Measurements from ENCODE around the gene CTTNBP2.

Gene CTTNBP2

GRCh38 chr7:117816727-117817126 is 56.5 kb downstream of the CTTNBP2 start:
- no peak for DNase-seq

GRCh38 chr7:117811696-117812095 is 61.5 kb downstream of the CTTNBP2 start:
- DNase-seq: no peak

DNA sequence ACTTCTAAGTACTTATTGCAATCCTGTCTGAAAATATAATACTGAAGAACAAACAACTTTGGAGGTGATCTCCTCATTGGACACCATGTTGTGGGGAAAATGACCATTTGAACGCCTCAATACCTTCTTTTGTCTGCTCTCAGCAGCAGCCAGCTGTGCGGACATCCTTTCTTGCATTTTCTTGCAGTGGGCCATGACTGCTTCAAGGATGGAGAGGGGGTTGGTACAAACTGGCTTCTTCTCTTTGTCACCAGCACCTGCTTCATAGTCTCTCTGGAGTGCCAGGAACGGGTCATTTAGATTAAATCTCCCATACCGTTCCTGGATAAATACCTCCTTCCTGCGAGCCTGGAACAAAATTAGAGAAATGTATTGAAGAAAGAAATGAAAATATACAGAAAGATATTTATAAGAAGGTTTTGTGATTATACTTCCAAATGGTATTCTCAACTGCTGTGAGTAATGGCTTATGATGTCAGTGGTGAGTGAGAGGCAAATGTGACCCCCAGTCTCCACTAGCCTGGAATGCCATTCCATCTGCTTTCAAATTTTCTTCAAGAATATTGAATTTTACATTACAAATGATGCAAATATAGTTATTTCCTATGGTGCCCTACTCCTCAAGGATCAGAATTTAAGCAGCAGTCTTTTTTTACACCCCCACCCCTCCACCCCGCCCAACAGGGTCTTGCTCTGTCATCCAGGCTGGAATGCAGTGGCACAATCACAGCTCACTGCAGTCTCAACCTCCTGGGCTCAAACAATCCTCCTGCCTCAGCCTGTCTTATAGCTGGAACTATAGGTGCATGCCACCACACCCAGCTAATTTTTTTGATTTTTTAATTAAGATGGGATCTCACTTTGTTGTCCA is 62.4 kb downstream of the CTTNBP2 start:
- DNase-seq: no peak

DNA sequence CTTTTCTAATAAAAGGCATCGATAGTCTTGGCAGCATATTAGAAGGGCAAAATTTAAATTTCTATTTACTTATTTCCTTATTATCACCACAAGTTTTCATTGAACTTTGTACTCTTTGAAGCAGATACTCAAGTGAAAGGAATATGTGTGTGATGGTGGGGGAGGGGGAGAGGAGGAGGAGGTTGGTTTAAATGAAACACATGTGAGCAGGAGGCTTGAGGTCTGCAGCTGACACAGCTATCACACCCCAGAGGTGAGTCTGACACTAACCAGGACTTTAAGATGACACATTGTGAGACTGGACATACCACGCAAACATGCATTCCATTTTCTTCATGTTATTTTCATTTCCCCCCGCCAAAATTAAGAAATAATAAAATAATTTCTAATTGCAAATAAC is 63.3 kb downstream of the CTTNBP2 start:
- DNase-seq: no peak

DNA sequence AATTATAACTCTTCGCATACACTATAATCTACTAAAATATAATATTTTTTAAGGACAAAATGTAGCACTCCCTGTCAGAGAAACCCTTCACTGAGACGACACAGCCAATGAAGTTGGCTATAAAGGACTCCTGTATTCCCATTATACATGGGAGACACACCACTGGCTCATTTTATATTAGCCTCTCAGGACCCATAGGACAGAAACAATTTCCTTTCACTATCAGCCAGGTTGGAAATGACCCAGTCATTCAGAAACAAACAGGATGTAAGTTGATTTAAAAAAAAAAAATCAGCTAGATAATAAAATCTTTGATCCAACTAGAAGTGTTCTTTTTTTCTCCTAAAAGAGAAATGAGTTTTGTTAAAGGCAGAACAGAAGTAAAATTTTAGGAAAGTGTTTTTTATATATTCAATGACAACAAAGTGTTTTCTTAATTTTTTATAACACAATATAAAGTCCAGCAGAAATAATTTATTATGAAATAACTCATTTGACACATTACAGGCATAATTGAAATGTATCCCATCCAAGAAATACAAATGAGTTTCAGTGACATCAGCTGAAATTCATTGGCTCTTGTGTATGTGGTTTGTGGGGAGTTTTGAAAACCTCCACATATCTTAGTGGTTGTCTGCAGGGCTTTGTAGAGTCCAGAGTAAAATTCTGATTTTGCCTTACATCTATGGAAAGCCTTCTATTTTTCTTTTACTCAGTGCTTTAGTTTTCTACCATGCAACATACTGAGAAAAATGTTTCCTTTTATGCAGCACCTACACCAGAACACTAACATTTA is 64.1 kb downstream of the CTTNBP2 start:
- no peak for DNase-seq

DNA sequence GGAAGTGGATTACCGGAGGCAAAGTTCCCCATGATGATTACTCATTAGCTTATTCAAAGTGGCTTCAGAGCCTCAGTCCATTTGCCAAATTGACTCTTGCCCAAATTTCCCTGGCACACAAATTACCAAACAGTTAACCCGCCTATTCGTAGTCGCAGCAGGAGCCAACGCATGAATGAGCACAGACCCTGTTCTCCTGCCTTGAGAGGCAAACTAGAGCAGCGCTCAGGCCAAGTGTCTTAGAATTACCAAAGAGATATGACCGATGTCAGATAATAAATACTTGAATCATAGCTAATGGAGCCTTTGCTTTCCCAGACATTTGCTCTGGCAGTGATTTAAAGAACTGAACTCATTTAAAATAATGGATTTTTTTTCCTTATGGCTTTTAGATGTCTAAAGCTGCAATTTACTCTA is 64.9 kb downstream of the CTTNBP2 start:
- no peak for DNase-seq

- no peak for DNase-seq
Observed at GRCh38 chr7:117807676-117808075, 65.6 kb downstream of the CTTNBP2 start.

GRCh38 chr7:117806011-117806410 is 67.2 kb downstream of the CTTNBP2 start:
- DNase-seq: no peak

DNA sequence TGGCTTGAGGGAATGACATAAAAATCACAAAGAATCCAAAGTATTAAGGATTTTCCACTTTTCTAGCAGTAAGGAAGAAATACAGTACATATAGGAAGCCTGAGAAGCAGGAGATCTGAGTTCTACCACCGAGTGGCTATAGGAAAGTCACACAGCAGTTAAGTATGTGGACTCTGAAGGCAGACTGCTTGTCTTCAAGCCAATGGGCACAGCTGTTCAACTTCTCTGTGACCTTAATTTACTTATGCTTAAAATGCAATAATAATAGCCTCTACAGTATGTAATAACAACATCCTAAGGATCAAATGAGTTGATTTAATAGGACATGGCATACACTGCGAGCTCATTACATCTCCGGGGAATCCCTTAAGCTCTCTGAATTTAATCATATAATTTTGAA is 68.0 kb downstream of the CTTNBP2 start:
- no peak for DNase-seq

GRCh38 chr7:117803476-117803875 is 69.8 kb downstream of the CTTNBP2 start:
- DNase-seq: no peak

GRCh38 chr7:117802660-117803059 is 70.6 kb downstream of the CTTNBP2 start:
- DNase-seq: no peak

DNA sequence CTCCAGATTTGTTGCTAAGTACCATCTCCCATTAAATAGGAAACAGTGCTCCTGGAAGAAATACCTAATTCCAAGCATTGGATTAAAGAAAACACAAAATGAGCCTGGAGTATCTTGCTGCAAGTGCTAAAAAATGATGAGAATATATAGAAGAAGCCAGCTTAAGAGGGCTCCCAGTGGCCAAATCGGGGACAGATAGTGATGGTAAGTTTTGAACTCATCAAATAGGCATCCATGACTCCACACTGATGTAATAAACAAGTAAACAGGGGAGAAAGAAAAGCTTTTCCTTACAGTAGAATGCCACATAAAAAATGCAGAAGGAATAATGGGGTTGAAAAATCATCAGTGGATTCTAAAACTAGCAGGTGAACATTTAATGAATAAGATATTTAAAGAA is 72.4 kb downstream of the CTTNBP2 start:
- DNase-seq: no peak

DNA sequence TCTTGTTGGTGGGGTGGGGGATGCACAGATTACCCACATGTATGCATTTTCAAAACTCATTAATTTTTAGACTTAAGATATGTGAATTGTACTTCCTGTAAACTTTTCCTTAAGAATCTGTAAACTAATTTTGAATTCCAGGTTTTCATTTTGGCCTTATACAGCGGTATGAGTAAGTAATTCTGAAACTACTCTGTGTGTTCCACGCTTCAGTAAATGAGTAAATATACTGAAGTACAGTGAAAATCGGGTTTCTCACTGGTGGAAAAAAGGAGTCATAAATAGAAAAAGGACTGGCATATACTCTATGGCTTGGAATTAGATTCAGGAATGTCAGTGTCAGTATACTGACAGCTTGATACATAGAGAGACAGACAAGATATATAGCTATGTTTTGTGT is 72.8 kb downstream of the CTTNBP2 start:
- DNase-seq: no peak

DNA sequence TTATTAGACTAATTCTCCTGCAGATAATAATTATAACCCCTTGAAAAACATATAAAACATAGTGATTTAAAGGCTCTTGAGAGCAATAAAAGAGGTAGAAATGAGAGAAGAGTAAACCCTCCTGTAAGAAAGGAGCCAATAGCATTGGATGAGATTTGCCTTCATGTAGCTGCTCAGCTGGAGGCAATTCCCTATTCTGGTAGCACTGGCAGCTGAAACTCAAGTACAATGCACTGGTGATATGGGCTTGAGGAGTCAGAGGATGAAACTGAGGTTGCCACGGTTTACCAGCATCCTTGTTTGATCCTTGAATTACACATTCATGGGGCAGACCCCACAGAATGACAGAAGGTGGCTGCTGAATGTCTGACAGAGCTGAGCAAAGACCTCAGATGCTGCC is 76.4 kb downstream of the CTTNBP2 start:
- no peak for DNase-seq

DNA sequence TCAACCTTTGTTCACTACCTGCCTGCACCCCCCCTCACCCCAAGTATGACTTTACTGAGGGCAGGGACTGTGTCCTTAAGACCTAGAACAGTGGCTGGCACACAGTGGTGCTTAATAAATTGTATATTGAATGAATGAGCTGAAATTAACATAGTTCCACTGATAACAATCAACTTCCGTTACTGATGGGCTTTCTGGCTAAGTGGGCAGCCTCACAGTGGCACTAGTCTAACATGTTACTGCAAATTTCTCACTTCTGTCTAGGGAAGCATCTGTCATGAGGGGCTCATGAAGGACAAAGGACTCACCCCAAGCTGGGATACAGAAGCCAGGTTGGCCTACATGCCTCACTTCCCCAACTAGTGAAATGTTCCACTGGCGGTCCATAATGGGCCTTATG is 79.3 kb downstream of the CTTNBP2 start:
- DNase-seq: no peak

GRCh38 chr7:117793521-117793920 is 79.7 kb downstream of the CTTNBP2 start:
- no peak for DNase-seq

DNA sequence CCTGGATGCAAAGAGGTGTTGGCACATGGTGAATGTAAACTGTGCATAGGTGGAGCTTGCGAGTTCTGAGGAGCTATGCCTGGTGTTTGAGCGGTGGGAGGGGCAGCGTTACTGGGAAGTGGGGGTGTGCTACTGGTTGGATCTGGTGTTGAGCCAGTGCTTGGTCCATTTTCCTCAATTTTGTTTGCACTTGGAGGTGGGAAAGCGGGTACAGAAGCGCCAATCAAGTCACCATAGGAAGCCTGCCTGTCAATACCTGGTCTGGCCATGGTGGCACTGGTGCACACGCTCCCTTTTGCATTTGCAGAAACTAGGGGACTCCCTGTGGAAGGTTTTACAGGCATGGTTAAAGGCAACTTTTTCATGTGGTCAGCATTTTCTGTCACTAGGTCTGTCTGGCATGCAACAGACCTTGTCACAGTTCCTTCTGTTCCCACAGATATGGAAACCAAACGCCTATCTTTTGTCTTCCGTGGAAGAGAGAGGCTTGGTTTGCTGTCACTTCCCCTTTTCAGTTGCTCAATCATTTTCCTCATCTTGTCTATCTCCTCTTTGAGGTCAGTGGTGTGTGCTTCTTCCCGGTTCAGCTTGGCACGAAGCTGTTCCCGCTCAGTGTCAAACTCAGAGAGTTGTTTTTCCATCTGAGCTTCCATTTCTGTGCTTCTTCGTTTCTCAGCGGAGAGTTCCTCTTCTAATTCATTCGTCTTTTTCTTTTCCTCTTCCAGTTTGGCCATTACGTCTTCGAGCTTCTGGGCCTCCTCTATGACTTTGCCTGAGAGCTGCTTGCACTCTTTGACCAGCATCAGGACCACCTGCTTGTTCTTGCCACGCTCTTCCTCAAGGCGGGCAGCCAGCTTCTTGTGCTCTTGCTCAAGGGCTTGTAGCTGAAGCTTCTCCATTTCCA is 81.1 kb downstream of the CTTNBP2 start:
- peak; percentile 97 to 98 for DNase-seq

DNA sequence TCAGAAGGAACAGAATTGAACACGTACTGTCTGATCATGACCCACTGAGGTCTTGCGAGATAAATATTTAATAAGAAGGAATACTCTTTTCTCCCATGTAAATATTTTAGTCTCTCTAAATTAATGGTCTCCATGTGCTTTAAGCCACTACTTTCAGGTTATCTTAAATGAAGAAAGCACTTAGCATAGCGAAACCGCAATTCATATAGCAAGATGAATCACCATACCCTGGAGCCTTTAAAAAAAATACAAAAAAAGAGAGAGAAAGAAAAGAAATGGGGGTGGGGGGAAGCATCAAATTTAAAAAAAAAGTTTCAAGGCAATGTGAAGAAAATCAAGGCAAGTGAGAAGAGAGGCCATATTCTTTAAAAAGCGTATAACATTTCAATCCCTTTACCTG is 82.5 kb downstream of the CTTNBP2 start:
- no peak for DNase-seq

GRCh38 chr7:117790251-117790650 is 83.0 kb downstream of the CTTNBP2 start:
- no peak for DNase-seq

DNA sequence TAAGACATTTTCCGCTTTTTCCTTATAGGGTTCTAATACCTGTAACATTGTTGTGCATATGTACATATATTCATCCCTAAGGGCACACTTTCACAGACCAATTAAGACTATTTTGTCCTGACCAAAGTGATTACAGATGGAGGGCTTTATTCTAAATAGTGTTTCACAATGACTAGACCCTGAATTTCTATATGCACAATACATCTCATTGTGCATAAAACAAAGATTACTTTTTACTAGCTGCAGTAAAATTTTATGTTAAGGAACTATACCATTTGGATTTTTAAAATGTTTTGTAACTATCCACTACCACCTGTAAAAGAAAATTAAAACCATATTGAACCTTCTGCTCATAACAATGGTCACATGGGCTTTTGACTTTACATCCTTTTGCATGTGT is 87.8 kb downstream of the CTTNBP2 start:
- no peak for DNase-seq

DNA sequence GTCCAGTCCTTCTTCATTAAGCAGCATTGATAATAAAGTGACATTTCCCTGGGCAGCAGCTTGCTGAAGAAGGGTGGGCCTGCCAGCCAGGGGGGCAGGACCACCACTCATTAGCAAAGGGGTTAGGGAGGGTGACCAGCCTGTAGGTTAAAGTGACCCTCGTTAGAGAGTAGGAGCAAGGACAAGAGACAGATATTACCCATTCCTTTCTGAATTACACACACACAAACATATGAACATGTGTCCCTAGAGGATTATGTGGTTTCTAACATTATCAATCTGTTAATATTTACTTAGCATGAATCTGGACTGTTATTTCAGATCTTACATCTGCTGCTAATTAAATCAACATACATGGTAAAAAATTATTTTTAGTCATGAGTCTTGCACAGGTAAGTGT is 88.9 kb downstream of the CTTNBP2 start:
- DNase-seq: no peak

GRCh38 chr7:117782761-117783160 is 90.5 kb downstream of the CTTNBP2 start:
- DNase-seq: no peak

DNA sequence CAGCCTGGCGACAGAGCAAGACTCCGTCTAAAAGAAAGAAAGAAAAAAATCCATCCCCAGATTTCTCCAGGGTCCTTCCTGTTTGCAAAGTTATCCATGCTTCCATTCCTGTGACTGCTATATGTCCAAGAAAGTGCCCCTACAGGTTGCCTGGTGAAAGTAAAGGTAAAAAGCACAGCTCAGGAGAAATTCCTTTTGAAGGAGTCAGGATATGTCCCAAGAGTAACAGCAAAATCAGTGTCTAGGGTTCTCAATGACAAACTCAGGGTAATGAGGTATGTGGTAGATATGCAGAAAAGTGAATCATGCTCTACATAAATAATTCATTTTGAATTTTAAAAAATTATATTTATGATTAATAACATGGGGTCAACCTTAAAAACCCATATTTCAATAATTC is 91.5 kb downstream of the CTTNBP2 start:
- DNase-seq: no peak
